Smooth muscle cell (in vitro differentiated cells): ENCODE results near the gene PKHD1. TPM values are rescaled to one million over a fixed set of nuclear protein-coding genes. Genes with fewer than 3 reads are reported as not detected.

Experiments
- DNase-seq: peaks from one replicate; lab custom pipeline; 2025; ENCODE audit not compliant: unreplicated experiment; lab: John Stamatoyannopoulos, UW
- H2AFZ ChIP-seq: fragments of 200-600 bp; sonication (generic); 2 replicates; pipeline ENCODE4 v1.6.0; 2016; ENCODE audit warnings: antibody characterized with exemption, low read depth, mild to moderate bottlenecking
- H3F3A ChIP-seq: fragments of 200-600 bp; sonication (generic); 2 replicates; pipeline ENCODE4 v1.6.0; 2017; ENCODE audit warnings: antibody characterized with exemption, low read depth
- H3K27ac ChIP-seq: fragments of 200-600 bp; sonication (generic); 2 replicates; pipeline ENCODE4 v1.5.1; 2016; ENCODE audit warnings: low read depth, mild to moderate bottlenecking
- H3K27me3 ChIP-seq: fragments of 200-600 bp; sonication (generic); 2 replicates; pipeline ENCODE4 v1.6.1; 2016; ENCODE audit warnings: low read depth, mild to moderate bottlenecking
- H3K36me3 ChIP-seq: fragments of 200-600 bp; sonication (generic); 2 replicates; pipeline ENCODE4 v1.5.1; 2016; ENCODE audit warnings: low read depth
- H3K4me1 ChIP-seq: fragments of 200-600 bp; sonication (generic); 2 replicates; pipeline ENCODE4 v1.5.1; 2016; ENCODE audit warnings: low read depth
- H3K4me2 ChIP-seq: fragments of 200-600 bp; sonication (generic); 2 replicates; pipeline ENCODE4 v1.6.0; 2016; ENCODE audit warnings: mild to moderate bottlenecking
- H3K4me3 ChIP-seq: fragments of 200-600 bp; sonication (generic); 2 replicates; pipeline ENCODE4 v1.5.1; 2016; ENCODE audit warnings: mild to moderate bottlenecking
- H3K79me2 ChIP-seq: fragments of 200-600 bp; sonication (generic); 2 replicates; pipeline ENCODE4 v1.6.0; 2016; ENCODE audit warnings: low read depth, mild to moderate bottlenecking
- H3K9ac ChIP-seq: fragments of 200-600 bp; sonication (generic); 2 replicates; pipeline ENCODE4 v1.6.0; 2016; ENCODE audit warnings: low read depth
- H3K9me3 ChIP-seq: fragments of 200-600 bp; sonication (generic); replicated peaks from 2 replicates; pipeline ENCODE4 v1.5.1; 2016; ENCODE audit warnings: low read depth
- H4K20me1 ChIP-seq: fragments of 200-600 bp; sonication (generic); 2 replicates; pipeline ENCODE4 v1.6.0; 2016; ENCODE audit warnings: low read depth
- WGBS: methylation state at CpG from one replicate; pipeline ENCODE4 v1.1.7; 2016; ENCODE audit warnings: low lambda C conversion rate; 5-methylcytosine and 5-hydroxymethylcytosine counted together
- polyA plus RNA-seq: library from polyadenylated mRNA; unstranded; fragments of >200 nt; fragmentation: Nextera tagmentation; extraction: Ambion mirVana; gene quantifications from 2 replicates; pipeline ENCODE4 v1.2.1, GENCODE V29; 2016
- total RNA-seq: library from RNA; depleted of rRNA; stranded (reverse); fragments of >200 nt; gene quantifications from 2 replicates; pipeline ENCODE4 v1.2.3, GENCODE V29; 2014
- TF ChIP-seq, protein P1 (sequence below): fragments of 200-600 bp; sonication (generic); IDR thresholded peaks from 2 replicates; pipeline ENCODE4 v1.5.1; 2017; ENCODE audit warnings: borderline replicate concordance, mild to moderate bottlenecking, antibody characterized with exemption; ENCODE audit not compliant: insufficient read depth, poor library complexity, severe bottlenecking

PKHD1 gene
- total and polyA plus RNA-seq, 2 experiments from 2014 or later, result not detected

GRCh38 chr6:52103623-52104022 is 16.2 kb upstream of the PKHD1 start:
- H3K27me3 ChIP-seq, result peaks cover 21% of the 10 kb centered on the region
- 79% methylated on average over 2 of the region's 2 CpGs for WGBS
- TF ChIP-seq, protein P1, sequence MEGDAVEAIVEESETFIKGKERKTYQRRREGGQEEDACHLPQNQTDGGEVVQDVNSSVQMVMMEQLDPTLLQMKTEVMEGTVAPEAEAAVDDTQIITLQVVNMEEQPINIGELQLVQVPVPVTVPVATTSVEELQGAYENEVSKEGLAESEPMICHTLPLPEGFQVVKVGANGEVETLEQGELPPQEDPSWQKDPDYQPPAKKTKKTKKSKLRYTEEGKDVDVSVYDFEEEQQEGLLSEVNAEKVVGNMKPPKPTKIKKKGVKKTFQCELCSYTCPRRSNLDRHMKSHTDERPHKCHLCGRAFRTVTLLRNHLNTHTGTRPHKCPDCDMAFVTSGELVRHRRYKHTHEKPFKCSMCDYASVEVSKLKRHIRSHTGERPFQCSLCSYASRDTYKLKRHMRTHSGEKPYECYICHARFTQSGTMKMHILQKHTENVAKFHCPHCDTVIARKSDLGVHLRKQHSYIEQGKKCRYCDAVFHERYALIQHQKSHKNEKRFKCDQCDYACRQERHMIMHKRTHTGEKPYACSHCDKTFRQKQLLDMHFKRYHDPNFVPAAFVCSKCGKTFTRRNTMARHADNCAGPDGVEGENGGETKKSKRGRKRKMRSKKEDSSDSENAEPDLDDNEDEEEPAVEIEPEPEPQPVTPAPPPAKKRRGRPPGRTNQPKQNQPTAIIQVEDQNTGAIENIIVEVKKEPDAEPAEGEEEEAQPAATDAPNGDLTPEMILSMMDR, result no peak
- H3K27ac ChIP-seq, result no peak overlapping the region
- H3K36me3 ChIP-seq, result no peaks in the 10 kb centered on the region
- no peaks in the 10 kb centered on the region for H4K20me1 ChIP-seq
- no peaks in the 10 kb centered on the region for H3K79me2 ChIP-seq
- H3K4me1 ChIP-seq, result no peaks in the 10 kb centered on the region
- no peaks in the 10 kb centered on the region for H3F3A ChIP-seq
- no peak overlapping the region for H3K4me2 ChIP-seq
- no peaks in the 10 kb centered on the region for H3K9me3 ChIP-seq
- H3K4me3 ChIP-seq, result no peak overlapping the region
- H2AFZ ChIP-seq, result no peak overlapping the region
- no peak for DNase-seq
- no peak overlapping the region for H3K9ac ChIP-seq

GRCh38 chr6:52102405-52102804 is 15.0 kb upstream of the PKHD1 start:
- no peaks in the 10 kb centered on the region for H4K20me1 ChIP-seq
- WGBS, result 75% methylated on average over 1 of the region's 1 CpG
- peaks cover 21% of the 10 kb centered on the region for H3K27me3 ChIP-seq
- TF ChIP-seq, protein P1, result no peak
- H3K4me2 ChIP-seq, result no peak overlapping the region
- H2AFZ ChIP-seq, result no peak overlapping the region
- no peak overlapping the region for H3K9ac ChIP-seq
- H3K4me3 ChIP-seq, result no peak overlapping the region
- H3K4me1 ChIP-seq, result no peaks in the 10 kb centered on the region
- H3K27ac ChIP-seq, result no peak overlapping the region
- no peaks in the 10 kb centered on the region for H3F3A ChIP-seq
- no peaks in the 10 kb centered on the region for H3K36me3 ChIP-seq
- H3K79me2 ChIP-seq, result no peaks in the 10 kb centered on the region
- H3K9me3 ChIP-seq, result no peaks in the 10 kb centered on the region
- DNase-seq, result no peak

DNA sequence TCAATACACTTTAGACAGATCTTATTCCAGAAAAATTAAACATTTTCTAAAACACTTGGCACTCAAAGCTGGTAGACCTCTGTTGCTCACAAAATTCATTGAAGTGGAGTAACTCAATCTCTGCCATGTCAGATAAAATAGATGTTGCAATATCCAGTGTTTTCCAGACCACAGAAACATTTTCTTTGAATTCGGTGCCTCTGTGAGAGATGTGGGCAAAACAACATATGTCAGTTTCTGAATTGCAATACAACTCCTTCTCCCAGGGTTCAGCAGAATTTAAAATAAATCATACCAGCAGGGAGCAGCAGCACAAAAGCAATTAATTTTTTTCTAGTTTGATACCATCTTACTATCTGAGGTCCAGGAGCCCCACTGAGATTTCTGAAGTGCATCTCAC is 11.3 kb upstream of the PKHD1 start:
- Histone ChIP-seq H2AFZ (no peak overlapping the region), H3K27ac (no peak overlapping the region), H3K4me3 (no peak overlapping the region), H3K27me3 (peaks cover 21% of the 10 kb centered on the region), H3K4me1 (no peaks in the 10 kb centered on the region), H3K9me3 (no peaks in the 10 kb centered on the region), H3F3A (no peaks in the 10 kb centered on the region), H3K9ac (no peak overlapping the region), H3K36me3 (no peaks in the 10 kb centered on the region), H4K20me1 (no peaks in the 10 kb centered on the region), H3K4me2 (no peak overlapping the region), H3K79me2 (no peaks in the 10 kb centered on the region)
- DNase-seq, result no peak
- TF ChIP-seq, protein P1, result no peak
- 81% methylated on average over 1 of the region's 1 CpG for WGBS

DNA sequence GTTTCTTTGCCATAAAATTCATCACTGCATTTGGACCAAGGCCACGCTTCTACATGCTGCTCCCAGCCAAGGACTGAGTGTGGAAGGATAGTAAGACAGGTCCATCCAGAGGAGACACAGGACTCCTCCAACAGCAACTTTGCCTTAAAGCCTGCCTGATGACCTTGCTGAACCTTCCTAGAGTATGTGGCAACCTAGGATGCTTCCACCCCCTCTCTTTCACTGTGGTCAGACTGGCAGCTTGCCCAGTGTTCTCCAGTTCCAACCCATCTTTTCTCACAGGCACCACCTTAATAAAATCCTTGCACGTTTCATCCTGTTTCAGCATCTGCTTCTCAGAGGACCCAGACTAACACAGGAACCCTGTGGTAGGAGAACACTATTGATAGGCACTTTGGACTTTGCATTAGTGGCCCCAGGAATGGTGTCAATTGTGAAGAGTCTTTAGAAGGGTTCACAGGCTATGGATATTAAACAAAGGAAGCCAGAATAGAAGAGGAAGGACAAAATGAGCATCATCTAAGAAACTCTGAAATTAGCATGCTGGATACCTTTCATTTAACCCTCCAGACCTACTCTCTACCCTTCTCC is 2.4 kb upstream of the PKHD1 start:
- no peak overlapping the region for H3K4me2 ChIP-seq
- no peak overlapping the region for H3K27ac ChIP-seq
- no peak overlapping the region for H2AFZ ChIP-seq
- no peaks in the 10 kb centered on the region for H3K4me1 ChIP-seq
- no peaks in the 10 kb centered on the region for H3K36me3 ChIP-seq
- no peaks in the 10 kb centered on the region for H3F3A ChIP-seq
- no peaks in the 10 kb centered on the region for H3K79me2 ChIP-seq
- H3K4me3 ChIP-seq, result no peak overlapping the region
- TF ChIP-seq, protein P1, result no peak
- H3K9ac ChIP-seq, result no peak overlapping the region
- H3K9me3 ChIP-seq, result no peaks in the 10 kb centered on the region
- no peaks in the 10 kb centered on the region for H4K20me1 ChIP-seq
- 90% methylated on average over 2 of the region's 2 CpGs for WGBS
- DNase-seq, result no peak
- no peaks in the 10 kb centered on the region for H3K27me3 ChIP-seq
